Gastrocnemius medialis (tissue), 4 donors: ENCODE results near the gene DEF6.
"Not testable (repeated sequence)": the region's sequence is repeated elsewhere in the genome, so short reads cannot be mapped to it uniquely, and the experiment has no call there.

Experiments
- CTCF ChIP-seq, 5 experiments: fragments of 450-650 bp in 3 of 5; fragments of 200-600 bp in 2 of 5; sonication (generic) in 2 of 5; IDR thresholded peaks in 4 of 5; conservative IDR thresholded peaks in 1 of 5; 1 replicate in 4 of 5; 2 replicates in 1 of 5; pipeline ENCODE4 v1.5.1; 2016 to 2019; ENCODE audit warnings: antibody characterized with exemption in 5 of 5, mild to moderate bottlenecking in 3 of 5, moderate library complexity in 3 of 5
- POLR2A ChIP-seq, 2 donors: fragments of 450-650 bp; IDR thresholded peaks; one replicate each; pipeline ENCODE4 v1.6.1; 2017; ENCODE audit warnings: antibody characterized with exemption in 2 of 2, mild to moderate bottlenecking in 2 of 2, moderate library complexity in 2 of 2

DNA sequence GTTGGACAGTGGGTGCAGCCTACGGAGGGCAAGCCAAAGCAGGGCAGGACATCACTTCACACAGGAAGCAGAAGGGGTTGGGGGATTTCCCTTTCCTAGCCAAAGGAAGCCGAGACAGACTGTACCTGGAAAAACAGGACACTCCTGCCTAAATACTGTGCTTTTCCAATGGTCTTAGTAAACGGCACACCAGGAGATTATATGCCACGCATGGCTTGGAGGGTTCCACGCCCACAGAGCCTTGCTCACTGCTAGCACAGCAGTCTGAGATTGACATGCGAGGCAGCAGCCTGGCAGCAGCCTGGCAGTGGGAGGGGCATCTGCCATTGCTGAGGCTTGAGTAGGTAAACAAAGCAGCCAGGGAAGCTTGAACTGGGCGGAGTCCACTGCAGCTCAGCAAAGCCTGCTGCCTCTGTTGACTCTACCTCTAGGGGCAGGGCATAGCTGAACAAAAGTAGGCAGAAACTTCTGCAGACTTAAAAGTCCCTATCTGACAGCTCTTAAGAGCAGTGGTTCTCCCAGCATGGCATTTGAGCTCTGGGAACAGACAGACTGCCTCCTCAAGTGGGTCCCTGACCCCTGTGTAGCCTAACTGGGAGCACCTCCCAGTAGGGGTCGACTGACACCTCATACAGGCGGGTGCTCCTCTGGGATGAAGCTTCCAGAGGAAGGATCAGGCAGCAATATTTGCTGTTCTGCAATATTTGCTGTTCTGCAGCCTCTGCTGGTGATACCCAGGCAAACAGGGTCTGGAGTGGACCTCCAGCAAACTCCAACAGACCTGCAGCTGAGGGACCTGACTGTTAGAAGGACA lies 34.7 kb downstream of the DEF6 start:
- not testable (repeated sequence) for TF ChIP-seq CTCF (IDR thresholded peaks at IDR 0.05 in 4 of 5, conservative IDR thresholded peaks at IDR 0.05 in 1 of 5); POLR2A (IDR thresholded peaks at IDR 0.05)
